GM12892 (cell line): ENCODE measurements around the gene ZDHHC24.

Source experiments
- DNase-seq: peaks from one replicate; pipeline ENCODE4 v3.0.0; 2011; ENCODE audit not compliant: insufficient read length
- FAIRE-seq: peaks from 2 replicates; lab custom pipeline; 2011; peaks lifted over from hg19 to GRCh38; lab: Jason Lieb, UNC
- POLR2A ChIP-seq: IDR thresholded peaks from 2 replicates; pipeline ENCODE4 v1.6.1; 2011; ENCODE audit warnings: low read depth, low read length, control low read depth
- POLR2AphosphoS5 ChIP-seq: IDR thresholded peaks from 2 replicates; pipeline ENCODE4 v1.6.1; 2011; ENCODE audit warnings: low read depth, low read length, control low read depth
- TAF1 ChIP-seq: IDR thresholded peaks from 2 replicates; pipeline ENCODE4 v1.6.1; 2011; ENCODE audit warnings: low read depth, mild to moderate bottlenecking, control low read depth, low read length, borderline replicate concordance

ZDHHC24 gene

GRCh38 chr11:66484806-66485380, 61.0 kb downstream of the ZDHHC24 start:
- no peak for TF ChIP-seq POLR2AphosphoS5
- no peak for DNase-seq
- no peak for FAIRE-seq

- peak; percentile 91 for TF ChIP-seq POLR2AphosphoS5
- TF ChIP-seq TAF1 = peak; percentile 26; the same call in 1 of the 2 replicates
- peak; percentile 91 for TF ChIP-seq POLR2A
- DNase-seq (peak; percentile 100), FAIRE-seq (peak; percentile 99)
Observed at GRCh38 chr11:66480117-66480938, 65.5 kb downstream of the ZDHHC24 start, which contains the start of gene DPP3. Gene DPP3 (plus strand): TSS chr11:66480434. CDS start chr11:66482201, 1,767 bp downstream.

- DNase-seq (no peak), FAIRE-seq (no peak)
- TF ChIP-seq POLR2A = no peak
- TF ChIP-seq POLR2AphosphoS5 = no peak
- no peak for TF ChIP-seq TAF1
Observed at GRCh38 chr11:66479394-66480116, 66.3 kb downstream of the ZDHHC24 start.

- DNase-seq = peak; percentile 61
- TF ChIP-seq TAF1 (no peak), POLR2AphosphoS5 (no peak), POLR2A (no peak)
- no peak for FAIRE-seq
Observed at GRCh38 chr11:66478729-66479393, 67.0 kb downstream of the ZDHHC24 start.

DNA sequence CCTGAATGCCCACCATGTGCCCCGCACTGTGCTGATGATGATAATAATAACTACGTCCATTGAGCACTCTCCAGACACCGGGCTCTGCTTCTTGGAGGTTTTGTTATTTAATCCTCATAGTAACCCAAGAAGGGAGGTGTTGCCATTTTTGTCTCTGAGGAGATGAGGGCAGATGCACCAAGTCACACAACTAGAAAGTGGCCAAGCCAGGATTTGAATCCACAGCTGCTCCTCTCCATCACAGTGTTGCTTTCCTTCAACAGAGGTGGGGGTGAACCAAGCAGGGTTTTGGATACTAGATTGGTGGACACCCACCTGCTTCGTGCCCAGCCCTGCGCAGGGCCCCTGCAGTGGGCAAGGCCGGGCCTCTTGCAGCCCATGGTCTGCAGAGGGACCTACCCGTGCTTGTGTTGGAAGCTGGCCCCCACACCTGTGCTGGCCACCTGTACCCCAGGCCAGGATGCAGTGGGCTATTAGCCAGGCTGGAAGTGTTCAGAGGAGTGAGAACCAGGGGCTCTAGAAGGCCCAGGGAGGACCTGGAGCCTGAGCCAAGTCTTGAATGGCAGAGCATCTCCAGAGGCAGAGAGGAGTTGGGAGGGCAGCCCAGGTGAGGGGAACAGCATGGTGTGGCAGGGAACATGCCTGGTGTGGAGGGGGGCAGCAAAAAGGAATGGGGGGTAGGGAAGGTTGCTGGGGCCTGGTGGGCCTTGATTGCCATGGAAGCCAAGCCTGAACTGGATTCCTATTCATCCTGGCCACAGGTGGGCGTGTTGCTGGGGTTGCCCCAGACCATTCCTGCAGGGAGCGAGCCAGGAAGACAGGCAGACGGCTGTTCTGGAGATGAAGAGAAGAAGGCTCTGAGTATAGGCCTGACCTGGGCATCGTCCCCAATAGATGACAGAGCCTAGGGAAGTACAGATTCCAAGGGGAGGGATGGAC, 68.3 kb downstream of the ZDHHC24 start:
- FAIRE-seq = no peak
- TF ChIP-seq POLR2AphosphoS5 (no peak), POLR2A (no peak), TAF1 (no peak)

DNA sequence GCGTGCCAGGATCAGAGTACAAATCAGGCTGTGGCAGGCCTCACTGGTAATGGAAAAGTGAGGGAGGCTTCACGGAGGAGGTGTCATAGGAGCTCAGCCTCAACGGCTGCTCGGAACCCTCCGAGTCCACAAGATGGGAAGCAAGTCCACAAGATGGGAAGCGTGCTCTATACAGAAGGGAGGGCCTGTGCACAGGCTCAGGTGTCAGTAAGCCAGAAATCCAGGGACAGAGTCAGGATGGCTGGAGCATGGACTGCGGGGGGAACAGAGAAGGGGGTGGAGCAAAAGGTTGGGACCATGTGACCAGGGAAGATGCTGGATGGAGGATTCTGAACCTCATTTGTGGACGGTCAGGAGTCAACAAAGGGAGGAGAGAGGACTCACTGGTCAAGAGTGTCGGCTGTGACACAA, 69.0 kb downstream of the ZDHHC24 start:
- DNase-seq (no peak), FAIRE-seq (no peak)
- TF ChIP-seq POLR2A (no peak), POLR2AphosphoS5 (no peak), TAF1 (no peak)

More for the DNA sequence above, 68.3 kb downstream of the ZDHHC24 start:
- DNase-seq = no peak

GRCh38 chr11:66476173-66476840, 69.5 kb downstream of the ZDHHC24 start:
- TF ChIP-seq POLR2A (no peak), TAF1 (no peak), POLR2AphosphoS5 (no peak)
- DNase-seq (no peak), FAIRE-seq (no peak)

DNA sequence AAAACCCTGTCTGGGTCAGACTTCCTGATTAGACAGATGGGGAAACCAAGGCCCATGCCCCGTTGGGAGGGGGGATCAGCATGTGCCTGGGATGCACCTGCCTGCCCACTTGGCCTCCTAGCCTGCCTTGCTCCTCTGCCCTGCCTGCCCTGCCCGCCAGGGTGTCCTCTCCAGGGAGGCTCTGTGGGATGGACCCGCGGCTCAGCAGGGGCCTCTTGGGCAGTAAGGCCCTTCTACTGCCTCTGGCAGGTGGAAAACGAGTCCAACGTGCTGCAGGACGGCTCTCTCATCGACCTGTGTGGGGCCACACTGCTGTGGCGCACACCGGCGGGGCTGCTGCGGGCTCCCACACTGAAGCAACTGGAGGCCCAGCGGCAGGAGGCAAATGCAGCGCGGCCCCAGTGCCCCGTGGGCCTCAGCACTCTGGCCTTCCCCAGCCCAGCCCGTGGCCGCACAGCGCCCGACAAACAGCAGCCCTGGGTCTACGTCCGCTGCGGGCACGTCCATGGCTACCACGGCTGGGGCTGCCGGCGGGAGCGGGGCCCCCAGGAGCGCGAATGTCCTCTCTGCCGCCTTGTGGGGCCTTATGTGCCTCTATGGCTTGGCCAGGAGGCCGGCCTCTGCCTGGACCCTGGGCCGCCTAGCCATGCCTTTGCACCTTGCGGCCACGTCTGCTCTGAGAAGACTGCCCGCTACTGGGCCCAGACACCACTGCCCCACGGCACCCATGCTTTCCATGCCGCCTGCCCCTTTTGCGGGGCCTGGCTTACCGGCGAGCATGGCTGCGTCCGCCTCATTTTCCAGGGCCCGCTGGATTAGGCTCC, 70.3 kb downstream of the ZDHHC24 start:
- no peak for TF ChIP-seq TAF1
- no peak for TF ChIP-seq POLR2A
- no peak for TF ChIP-seq POLR2AphosphoS5
- DNase-seq (no peak), FAIRE-seq (no peak)

- DNase-seq (no peak), FAIRE-seq (no peak)
- TF ChIP-seq TAF1 (no peak), POLR2A (no peak), POLR2AphosphoS5 (no peak)
Observed at GRCh38 chr11:66473608-66474515, 72.0 kb downstream of the ZDHHC24 start.
